ENCODE results near the gene ATM.

GRCh38 chr11:108239076-108239475 lies 16.2 kb downstream of the ATM start:
- TF ChIP-seq EZH2 (IDR thresholded peaks at IDR 0.05) (no peak), POLR2AphosphoS5 (IDR thresholded peaks at IDR 0.05; ENCODE audit: borderline replicate concordance, low read depth, low read length) (no peak), FOXP2 (optimal IDR thresholded peaks at IDR 0.05; ENCODE audit: control extremely low read depth, extremely low read length, insufficient read depth) (no peak)

All from SK-N-MC (cell line).